H54 (cell line): ENCODE results near the gene TBC1D8.

Source experiments
- DNase-seq: peaks from one replicate; pipeline ENCODE4 v3.0.0; 2011; ENCODE audit warnings: low spot score, mixed read lengths; ENCODE audit not compliant: insufficient read length
- FAIRE-seq: peaks from 3 replicates; lab custom pipeline; 2011; peaks lifted over from hg19 to GRCh38; lab: Jason Lieb, UNC
- POLR2A ChIP-seq: IDR thresholded peaks from 2 replicates; pipeline ENCODE4 v1.6.1; 2011; ENCODE audit warnings: low read depth, mild to moderate bottlenecking, low read length

The TBC1D8 gene

GRCh38 chr2:101140237-101140636 lies 10.9 kb downstream of the TBC1D8 start:
- no peak for FAIRE-seq
- no peak for TF ChIP-seq POLR2A
- no peak for DNase-seq

GRCh38 chr2:101139495-101139894 lies 11.7 kb downstream of the TBC1D8 start:
- TF ChIP-seq POLR2A = no peak
- no peak for FAIRE-seq

GRCh38 chr2:101135412-101136296 lies 15.5 kb downstream of the TBC1D8 start:
- FAIRE-seq = no peak
- no peak for TF ChIP-seq POLR2A
- no peak for DNase-seq

More at GRCh38 chr2:101139495-101139894, 11.7 kb downstream of the TBC1D8 start:
- no peak for DNase-seq

- no peak for TF ChIP-seq POLR2A
- DNase-seq (no peak), FAIRE-seq (no peak)
Observed at GRCh38 chr2:101133492-101134100, 17.6 kb downstream of the TBC1D8 start.

GRCh38 chr2:101132202-101132601 lies 19.0 kb downstream of the TBC1D8 start:
- no peak for FAIRE-seq
- no peak for TF ChIP-seq POLR2A
- DNase-seq = no peak

GRCh38 chr2:101130081-101130480 lies 21.1 kb downstream of the TBC1D8 start:
- no peak for FAIRE-seq
- no peak for DNase-seq
- TF ChIP-seq POLR2A = no peak

GRCh38 chr2:101127319-101128056 lies 23.7 kb downstream of the TBC1D8 start:
- no peak for TF ChIP-seq POLR2A
- FAIRE-seq = no peak

GRCh38 chr2:101125808-101126207 lies 25.4 kb downstream of the TBC1D8 start:
- TF ChIP-seq POLR2A = no peak
- DNase-seq = no peak
- no peak for FAIRE-seq

More at GRCh38 chr2:101127319-101128056, 23.7 kb downstream of the TBC1D8 start:
- no peak for DNase-seq

GRCh38 chr2:101125374-101125773 lies 25.8 kb downstream of the TBC1D8 start:
- no peak for FAIRE-seq

GRCh38 chr2:101124643-101125366 lies 26.4 kb downstream of the TBC1D8 start:
- peak; percentile 72 for DNase-seq
- no peak for TF ChIP-seq POLR2A
- peak; percentile 93 for FAIRE-seq

More at GRCh38 chr2:101125374-101125773, 25.8 kb downstream of the TBC1D8 start:
- DNase-seq = no peak
- TF ChIP-seq POLR2A = no peak

GRCh38 chr2:101123795-101124471 lies 27.2 kb downstream of the TBC1D8 start:
- DNase-seq = no peak
- FAIRE-seq = no peak
- no peak for TF ChIP-seq POLR2A

- DNase-seq (no peak), FAIRE-seq (no peak)
- TF ChIP-seq POLR2A = no peak
Observed at GRCh38 chr2:101121174-101121573, 30.0 kb downstream of the TBC1D8 start.
